ENCODE results near the gene ELANE.

ELANE gene

DNA sequence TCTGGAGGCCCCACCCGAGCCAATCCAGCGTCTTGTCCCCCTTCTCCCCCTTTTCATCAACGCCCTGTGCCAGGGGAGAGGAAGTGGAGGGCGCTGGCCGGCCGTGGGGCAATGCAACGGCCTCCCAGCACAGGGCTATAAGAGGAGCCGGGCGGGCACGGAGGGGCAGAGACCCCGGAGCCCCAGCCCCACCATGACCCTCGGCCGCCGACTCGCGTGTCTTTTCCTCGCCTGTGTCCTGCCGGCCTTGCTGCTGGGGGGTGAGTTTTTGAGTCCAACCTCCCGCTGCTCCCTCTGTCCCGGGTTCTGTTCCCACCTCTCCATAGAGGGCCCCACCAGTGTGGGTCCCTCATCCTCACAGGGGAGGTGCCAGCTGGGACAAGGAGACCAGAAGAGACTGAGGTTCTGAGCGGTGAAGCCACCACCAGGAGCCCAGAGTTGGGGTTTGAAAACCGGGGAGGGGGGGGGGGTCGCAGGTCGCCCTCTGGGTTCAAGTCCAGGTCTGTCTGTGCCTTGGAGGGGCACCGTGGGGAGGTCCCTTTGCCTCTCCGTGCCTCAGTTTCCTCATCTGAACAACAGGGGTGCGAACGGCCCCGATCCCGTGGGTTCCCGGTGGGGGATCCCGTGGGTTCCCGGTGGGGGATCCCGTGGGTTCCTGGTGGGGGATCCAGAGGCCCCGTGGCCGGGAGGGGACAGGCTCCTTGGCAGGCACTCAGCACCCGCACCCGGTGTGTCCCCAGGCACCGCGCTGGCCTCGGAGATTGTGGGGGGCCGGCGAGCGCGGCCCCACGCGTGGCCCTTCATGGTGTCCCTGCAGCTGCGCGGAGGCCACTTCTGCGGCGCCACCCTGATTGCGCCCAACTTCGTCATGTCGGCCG lies at the start of gene ELANE:
ELANE (plus strand) TSS at position 168 of the 878 bp plus-strand sequence; CDS start at position 194, 26 bp downstream.
- DNase-seq (ENCODE audit: low spot score), result no peak

DNA sequence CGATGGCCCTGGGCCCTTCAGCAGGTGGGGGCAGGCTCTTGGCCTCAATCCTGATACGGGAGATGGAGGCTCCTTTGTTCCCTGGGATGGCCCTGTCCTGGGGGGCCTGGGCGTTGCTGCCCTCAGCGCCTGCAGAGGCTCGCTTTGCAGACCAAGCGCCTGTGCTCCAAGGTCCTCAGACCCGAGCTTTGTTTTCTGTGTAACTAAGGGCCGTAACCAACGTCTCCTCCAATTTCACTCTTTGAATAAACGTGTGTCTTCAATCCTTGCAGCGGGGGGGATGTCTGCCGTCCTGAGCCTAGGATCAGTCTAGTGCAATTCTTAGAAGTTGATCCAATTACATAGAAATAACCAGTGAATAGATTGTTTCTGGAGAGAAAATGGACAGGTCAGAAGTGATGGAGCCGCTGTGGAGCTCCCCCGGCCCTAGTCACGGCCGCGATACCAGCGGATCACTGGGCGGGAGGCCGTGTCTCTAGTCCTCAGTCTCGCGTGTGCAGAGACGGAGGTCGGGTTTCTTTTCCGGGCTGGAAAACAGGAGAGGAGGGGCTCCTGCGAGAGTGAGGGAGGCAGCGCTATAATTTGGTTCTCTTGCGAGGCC lies 49.5 kb upstream of the ELANE start:
- DNase-seq (ENCODE audit: low spot score), result no peak

- DNase-seq (ENCODE audit: low spot score), result no peak
Observed at GRCh38 chr19:803099-803561, 49.0 kb upstream of the ELANE start.

- DNase-seq (ENCODE audit: low spot score), result no peak
Observed at GRCh38 chr19:803686-804418, 48.3 kb upstream of the ELANE start.

- no peak for DNase-seq (ENCODE audit: low spot score)
Observed at GRCh38 chr19:804419-805165, 47.5 kb upstream of the ELANE start.

- no peak for DNase-seq (ENCODE audit: low spot score)
Observed at GRCh38 chr19:805166-805551, 46.9 kb upstream of the ELANE start.

GRCh38 chr19:805600-806550 lies 46.2 kb upstream of the ELANE start:
- DNase-seq (ENCODE audit: low spot score), result no peak

- no peak for DNase-seq (ENCODE audit: low spot score)
Observed at GRCh38 chr19:806815-807421, 45.2 kb upstream of the ELANE start.

GRCh38 chr19:807627-808422 lies 44.3 kb upstream of the ELANE start:
- DNase-seq (ENCODE audit: low spot score), result no peak

DNA sequence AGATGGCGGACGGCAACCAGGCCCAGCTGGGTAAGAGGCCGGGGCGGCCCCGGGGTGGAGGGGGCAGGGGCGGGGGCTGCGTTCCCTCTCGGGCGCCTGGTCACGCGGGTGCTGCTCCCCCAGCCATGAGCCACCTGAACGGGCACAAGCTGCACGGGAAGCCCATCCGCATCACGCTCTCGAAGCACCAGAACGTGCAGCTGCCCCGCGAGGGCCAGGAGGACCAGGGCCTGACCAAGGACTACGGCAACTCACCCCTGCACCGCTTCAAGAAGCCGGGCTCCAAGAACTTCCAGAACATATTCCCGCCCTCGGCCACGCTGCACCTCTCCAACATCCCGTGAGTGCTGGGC lies 43.7 kb upstream of the ELANE start:
- DNase-seq (ENCODE audit: low spot score), result no peak

DNA sequence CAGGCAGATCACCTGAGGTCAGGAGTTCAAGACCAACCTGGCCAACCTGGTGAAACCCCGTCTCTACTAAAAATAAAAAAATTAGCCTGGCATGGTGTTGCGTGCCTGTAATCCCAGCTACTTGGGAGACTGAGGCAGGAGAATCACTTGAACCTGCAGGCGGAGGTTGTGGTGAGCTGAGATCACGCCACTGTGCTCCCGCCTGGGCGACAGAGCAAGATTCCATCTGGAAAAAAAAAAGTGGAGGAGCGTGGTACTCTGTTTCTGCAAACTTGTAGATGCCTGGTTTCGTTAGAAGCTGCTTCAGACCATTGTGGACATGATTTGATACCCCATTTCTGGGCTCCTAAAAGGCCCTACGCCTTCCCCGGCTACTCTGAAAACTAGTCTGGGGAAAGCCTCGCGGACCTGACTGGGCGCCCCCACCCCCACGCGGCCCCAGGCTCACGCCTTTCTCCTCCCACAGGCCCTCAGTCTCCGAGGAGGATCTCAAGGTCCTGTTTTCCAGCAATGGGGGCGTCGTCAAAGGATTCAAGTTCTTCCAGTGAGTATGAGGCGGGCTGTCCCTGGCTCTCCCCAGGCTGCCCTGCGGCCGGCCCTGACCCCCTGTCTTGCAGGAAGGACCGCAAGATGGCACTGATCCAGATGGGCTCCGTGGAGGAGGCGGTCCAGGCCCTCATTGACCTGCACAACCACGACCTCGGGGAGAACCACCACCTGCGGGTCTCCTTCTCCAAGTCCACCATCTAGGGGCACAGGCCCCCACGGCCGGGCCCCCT lies 41.8 kb upstream of the ELANE start:
- DNase-seq (ENCODE audit: low spot score), result no peak

GRCh38 chr19:810883-811489 lies 41.1 kb upstream of the ELANE start:
- DNase-seq (ENCODE audit: low spot score), result no peak

- no peak for DNase-seq (ENCODE audit: low spot score)
Observed at GRCh38 chr19:811506-812048, 40.5 kb upstream of the ELANE start.

GRCh38 chr19:812049-812746 lies 39.9 kb upstream of the ELANE start:
- no peak for DNase-seq (ENCODE audit: low spot score)

DNA sequence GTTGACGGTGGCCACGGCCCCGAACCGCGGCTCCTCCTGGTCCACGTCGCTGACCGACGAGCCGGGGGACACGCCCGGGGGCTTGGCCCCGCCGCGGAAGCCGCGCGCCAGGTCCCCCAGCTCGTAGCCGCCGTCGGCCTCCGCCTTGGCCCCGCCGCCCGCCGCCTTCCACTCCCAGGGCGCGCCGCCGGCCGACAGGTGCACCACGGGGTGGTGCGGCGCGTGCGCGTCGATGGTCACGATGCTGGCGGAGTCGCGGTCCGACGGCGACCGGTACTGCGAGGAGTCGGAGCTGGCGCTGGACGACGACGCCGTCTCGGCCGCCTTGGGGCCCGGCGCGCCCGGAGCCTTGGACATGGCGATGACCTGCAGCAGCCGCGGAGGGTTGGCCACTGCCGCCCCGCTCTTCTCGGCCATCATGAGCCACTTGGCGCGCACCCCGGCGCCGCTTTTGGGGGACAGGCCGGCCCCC lies 39.3 kb upstream of the ELANE start:
- DNase-seq (ENCODE audit: low spot score), result no peak

- no peak for DNase-seq (ENCODE audit: low spot score)
Observed at GRCh38 chr19:813219-814151, 38.6 kb upstream of the ELANE start.

Data from hematopoietic multipotent progenitor cell treated with erythropoietin and hydrocortisone succinate and interleukin-3 and kit ligand, for 15 days (in vitro differentiated cells).